ENCODE measurements around the gene MAP3K13.

The MAP3K13 gene

GRCh38 chr3:185508335-185508991 is 145.5 kb downstream of the MAP3K13 start:
- DNase-seq (ENCODE audit: low spot score), result no peak

GRCh38 chr3:185511711-185512110 is 148.8 kb downstream of the MAP3K13 start:
- no peak for DNase-seq (ENCODE audit: low spot score)

- DNase-seq (ENCODE audit: low spot score), result no peak
These were observed 154.6 kb downstream of the MAP3K13 start for GRCh38 chr3:185517387-185518130.

GRCh38 chr3:185519021-185519420 is 156.1 kb downstream of the MAP3K13 start:
- DNase-seq (ENCODE audit: low spot score), result no peak

GRCh38 chr3:185521349-185522138 is 158.6 kb downstream of the MAP3K13 start:
- no peak for DNase-seq (ENCODE audit: low spot score)

- DNase-seq (ENCODE audit: low spot score), result no peak
These were observed 163.5 kb downstream of the MAP3K13 start for GRCh38 chr3:185526349-185526951.

- no peak for DNase-seq (ENCODE audit: low spot score)
These were observed 164.4 kb downstream of the MAP3K13 start for GRCh38 chr3:185527364-185527763.

- DNase-seq (ENCODE audit: low spot score), result no peak
These were observed 165.6 kb downstream of the MAP3K13 start for GRCh38 chr3:185528532-185528931.

GRCh38 chr3:185530856-185531255 is 167.9 kb downstream of the MAP3K13 start:
- DNase-seq (ENCODE audit: low spot score), result no peak

GRCh38 chr3:185532901-185533300 is 170.0 kb downstream of the MAP3K13 start:
- no peak for DNase-seq (ENCODE audit: low spot score)

GRCh38 chr3:185534511-185534910 is 171.6 kb downstream of the MAP3K13 start:
- no peak for DNase-seq (ENCODE audit: low spot score)

- peak; percentile 80 for DNase-seq (ENCODE audit: low spot score)
These were observed 174.5 kb downstream of the MAP3K13 start for GRCh38 chr3:185537369-185537970.

All from RKO (cell line).